Prostate gland (tissue), 2 donors: ENCODE results near the gene SKIL.

Source experiments
- CTCF ChIP-seq, 4 experiments: fragments of 200-600 bp in 2 of 4; fragments of 450-650 bp in 2 of 4; sonication (generic) in 2 of 4; IDR thresholded peaks; 1 replicate in 3 of 4; 2 replicates in 1 of 4; pipeline ENCODE4 v1.5.1; 2016 to 2019; ENCODE audit warnings: antibody characterized with exemption in 4 of 4, mild to moderate bottlenecking in 2 of 4, moderate library complexity in 2 of 4
- POLR2A ChIP-seq: fragments of 450-650 bp; IDR thresholded peaks from one replicate; pipeline ENCODE4 v1.6.1; 2016; ENCODE audit warnings: antibody characterized with exemption, mild to moderate bottlenecking
- POLR2AphosphoS5 ChIP-seq: sonication (generic); formaldehyde crosslinking; IDR thresholded peaks from one replicate; pipeline ENCODE4 v1.6.1; 2017; ENCODE audit warnings: antibody characterized with exemption

GRCh38 chr3:170360466-170360865 lies 3.0 kb downstream of the SKIL start:
- TF ChIP-seq POLR2A (no peak), POLR2AphosphoS5 (no peak), CTCF (IDR thresholded peaks at IDR 0.05) (no peak)
